Measurements from ENCODE around the gene PKN3. TPM values are rescaled to one million over a fixed set of nuclear protein-coding genes. Genes with fewer than 3 reads are reported as not detected.

Gene PKN3
- polyA plus RNA-seq (0.06 and 1.4 TPM in 2 replicates), polyA minus RNA-seq (0.12 TPM in 1 of 2 replicates, not detected in the other)

GRCh38 chr9:128702445-128702948 is at the start of gene PKN3:
Gene PKN3 (plus strand): TSS chr9:128702503. CDS start chr9:128702916, 413 bp downstream.
- no peaks in the 10 kb centered on the region for H3K9me3 ChIP-seq (ENCODE audit: low read length)
- peaks cover 3% of the 10 kb centered on the region for H3K27me3 ChIP-seq (ENCODE audit: insufficient read depth, low read depth, low read length)
- H3F3A ChIP-seq (ENCODE audit: insufficient read depth, low read length, poor library complexity, severe bottlenecking) = no peaks in the 10 kb centered on the region
- peak within 1 kb of the TSS; percentile 73 for H3K4me3 ChIP-seq (ENCODE audit: low read length)
- H3K9me2 ChIP-seq (ENCODE audit: insufficient read depth, low read length) = no peaks in the 10 kb centered on the region
- H2AFZ ChIP-seq (ENCODE audit: low read depth, low read length) = no peak within 1 kb of the TSS
- H3K79me2 ChIP-seq (replicated peaks; ENCODE audit: insufficient read depth, low read length) = no peaks in the 10 kb centered on the region
- H3K36me3 ChIP-seq (ENCODE audit: insufficient read depth, low read length) = no peaks in the 10 kb centered on the region
- no peaks in the 10 kb centered on the region for H4K20me1 ChIP-seq (ENCODE audit: insufficient read depth)
- no peak within 1 kb of the TSS for H3K4me2 ChIP-seq (ENCODE audit: low read length)
- TF ChIP-seq EZH2 (IDR thresholded peaks at IDR 0.05; ENCODE audit: borderline replicate concordance, insufficient read depth, low read length, poor library complexity, severe bottlenecking) = no peak
- TF ChIP-seq TAF1 (IDR thresholded peaks at IDR 0.05; ENCODE audit: low read depth) = no peak
- no peak for TF ChIP-seq POLR2AphosphoS5 (IDR thresholded peaks at IDR 0.05)
- TF ChIP-seq SMC3 (conservative IDR thresholded peaks at IDR 0.05; ENCODE audit: poor library complexity) = peak; percentile 63
- peak; percentile 58 for TF ChIP-seq RAD21 (conservative IDR thresholded peaks at IDR 0.05)
- peak; percentile 42 for TF ChIP-seq MXI1 (conservative IDR thresholded peaks at IDR 0.05; ENCODE audit: poor library complexity, severe bottlenecking)
- peak; percentile 93 for TF ChIP-seq CTCF (IDR thresholded peaks at IDR 0.05; ENCODE audit: poor library complexity, severe bottlenecking)
- H3K27ac ChIP-seq (ENCODE audit: low read length) = no peak within 1 kb of the TSS
- H3K9ac ChIP-seq (ENCODE audit: low read length) = peak within 1 kb of the TSS; percentile 45

GRCh38 chr9:128653908-128654307 is 48.4 kb upstream of the PKN3 start:
- Histone ChIP-seq H3K27ac (ENCODE audit: low read length) (no peak overlapping the region), H3K9ac (ENCODE audit: low read length) (no peak overlapping the region), H3K79me2 (replicated peaks; ENCODE audit: insufficient read depth, low read length) (peaks cover 8% of the 10 kb centered on the region), H3K9me3 (ENCODE audit: low read length) (no peaks in the 10 kb centered on the region), H4K20me1 (ENCODE audit: insufficient read depth) (no peaks in the 10 kb centered on the region), H3K4me2 (ENCODE audit: low read length) (no peak overlapping the region), H3K27me3 (ENCODE audit: insufficient read depth, low read depth, low read length) (no peaks in the 10 kb centered on the region), H2AFZ (ENCODE audit: low read depth, low read length) (no peak overlapping the region), H3K4me3 (ENCODE audit: low read length) (no peak overlapping the region), H3K36me3 (ENCODE audit: insufficient read depth, low read length) (no peaks in the 10 kb centered on the region), H3K9me2 (ENCODE audit: insufficient read depth, low read length) (no peaks in the 10 kb centered on the region), H3F3A (ENCODE audit: insufficient read depth, low read length, poor library complexity, severe bottlenecking) (peaks cover 3% of the 10 kb centered on the region)
- TF ChIP-seq RAD21 (conservative IDR thresholded peaks at IDR 0.05) = no peak
- TF ChIP-seq EZH2 (IDR thresholded peaks at IDR 0.05; ENCODE audit: borderline replicate concordance, insufficient read depth, low read length, poor library complexity, severe bottlenecking) = no peak
- TF ChIP-seq CTCF (IDR thresholded peaks at IDR 0.05; ENCODE audit: poor library complexity, severe bottlenecking) = no peak
- TF ChIP-seq EP300 (conservative IDR thresholded peaks at IDR 0.05; ENCODE audit: poor library complexity, severe bottlenecking) = no peak
- TF ChIP-seq SMC3 (conservative IDR thresholded peaks at IDR 0.05; ENCODE audit: poor library complexity) = no peak
- no peak for TF ChIP-seq REST (IDR thresholded peaks at IDR 0.05; ENCODE audit: borderline replicate concordance)
- no peak for TF ChIP-seq TAF1 (IDR thresholded peaks at IDR 0.05; ENCODE audit: low read depth)
- no peak for TF ChIP-seq POLR2AphosphoS5 (IDR thresholded peaks at IDR 0.05)
- TF ChIP-seq MXI1 (conservative IDR thresholded peaks at IDR 0.05; ENCODE audit: poor library complexity, severe bottlenecking) = no peak
